Cortex of kidney (tissue), 1 donor: Measurements from ENCODE around the gene WDR53.
"Not testable (repeated sequence)": the region's sequence is repeated elsewhere in the genome, so short reads cannot be mapped to it uniquely, and the experiment has no call there.

Experiments used
- DNase-seq: peaks from one replicate; lab custom pipeline; 2025; lab: John Stamatoyannopoulos, UW

Gene WDR53

GRCh38 chr3:196558476-196558875 lies 9.9 kb downstream of the WDR53 start:
- no peak for DNase-seq

GRCh38 chr3:196557236-196557635 lies 11.1 kb downstream of the WDR53 start:
- no peak for DNase-seq

GRCh38 chr3:196555295-196555694 lies 13.1 kb downstream of the WDR53 start:
- no peak for DNase-seq

GRCh38 chr3:196554205-196554604 lies 14.1 kb downstream of the WDR53 start:
- DNase-seq, result no peak

GRCh38 chr3:196553551-196553950 lies 14.8 kb downstream of the WDR53 start:
- no peak for DNase-seq

- DNase-seq, result no peak
Measured at GRCh38 chr3:196552253-196552652, 16.1 kb downstream of the WDR53 start.

- DNase-seq, result not testable (repeated sequence)
Measured at GRCh38 chr3:196550172-196550571, 18.2 kb downstream of the WDR53 start.

- DNase-seq, result not testable (repeated sequence)
Measured at GRCh38 chr3:196549312-196549711, 19.0 kb downstream of the WDR53 start.

GRCh38 chr3:196547067-196547466 lies 21.3 kb downstream of the WDR53 start:
- no peak for DNase-seq

- DNase-seq, result no peak
Measured at GRCh38 chr3:196546537-196546936, 21.8 kb downstream of the WDR53 start.

- no peak for DNase-seq
Measured at GRCh38 chr3:196544491-196544992, 23.8 kb downstream of the WDR53 start.

- no peak for DNase-seq
Measured at GRCh38 chr3:196541684-196542445, 26.5 kb downstream of the WDR53 start.

- DNase-seq, result no peak
Measured at GRCh38 chr3:196537319-196537984, 30.9 kb downstream of the WDR53 start.

- DNase-seq, result no peak
Measured at GRCh38 chr3:196533260-196533681, 35.1 kb downstream of the WDR53 start.

- DNase-seq, result no peak
Measured at GRCh38 chr3:196531418-196531817, 36.9 kb downstream of the WDR53 start.

GRCh38 chr3:196528639-196529233 lies 39.6 kb downstream of the WDR53 start:
- DNase-seq, result no peak

- no peak for DNase-seq
Measured at GRCh38 chr3:196525141-196525540, 43.2 kb downstream of the WDR53 start.

GRCh38 chr3:196524527-196524926 lies 43.8 kb downstream of the WDR53 start:
- no peak for DNase-seq

GRCh38 chr3:196523841-196524240 lies 44.5 kb downstream of the WDR53 start:
- no peak for DNase-seq

- DNase-seq, result not testable (repeated sequence)
Measured at GRCh38 chr3:196521291-196521690, 47.1 kb downstream of the WDR53 start.

- no peak for DNase-seq
Measured at GRCh38 chr3:196519718-196520082, 48.7 kb downstream of the WDR53 start.

- no peak for DNase-seq
Measured at GRCh38 chr3:196518966-196519717, 49.2 kb downstream of the WDR53 start.
